Chondrocyte (in vitro differentiated cells): ENCODE data around the gene COL21A1. TPM values are rescaled to one million over a fixed set of nuclear protein-coding genes. Genes with fewer than 3 reads are reported as not detected.

Experiments used
- DNase-seq: peaks from one replicate; pipeline ENCODE4 v3.0.0; 2021; ENCODE audit warnings: mixed read lengths, low spot score
- H3K27ac Mint-ChIP-seq: one replicate; pipeline ENCODE4 v1.8.0; 2021; ENCODE audit warnings: mild to moderate bottlenecking, moderate library complexity, mixed read lengths; ENCODE audit not compliant: unreplicated experiment
- H3K27me3 Mint-ChIP-seq: 2 replicates; pipeline ENCODE4 v1.8.0; 2021; ENCODE audit warnings: low read depth, mixed read lengths
- H3K36me3 Mint-ChIP-seq: 2 replicates; pipeline ENCODE4 v1.8.0; 2021; ENCODE audit warnings: low read depth, mixed read lengths
- H3K4me1 Mint-ChIP-seq: 2 replicates; pipeline ENCODE4 v1.8.0; 2021; ENCODE audit warnings: low read depth, mild to moderate bottlenecking, mixed read lengths
- H3K4me3 Mint-ChIP-seq: one replicate; pipeline ENCODE4 v1.8.0; 2021; ENCODE audit warnings: mild to moderate bottlenecking, moderate library complexity, mixed read lengths; ENCODE audit not compliant: unreplicated experiment
- H3K9me3 Mint-ChIP-seq: 2 replicates; pipeline ENCODE4 v1.8.0; 2021; ENCODE audit warnings: low read depth, mixed read lengths
- CTCF ChIP-seq: fragments of 200-600 bp; sonication (generic); IDR thresholded peaks from 2 replicates; pipeline ENCODE4 v1.5.0; 2021; ENCODE audit warnings: antibody characterized with exemption, mild to moderate bottlenecking, moderate library complexity
- total RNA-seq: library from RNA; stranded (reverse); gene quantifications from 3 replicates; pipeline ENCODE4 v1.2.1, GENCODE V29; 2021

Gene COL21A1
- total RNA-seq, 1 donor from 2014 or later, result 68.9 TPM

DNA sequence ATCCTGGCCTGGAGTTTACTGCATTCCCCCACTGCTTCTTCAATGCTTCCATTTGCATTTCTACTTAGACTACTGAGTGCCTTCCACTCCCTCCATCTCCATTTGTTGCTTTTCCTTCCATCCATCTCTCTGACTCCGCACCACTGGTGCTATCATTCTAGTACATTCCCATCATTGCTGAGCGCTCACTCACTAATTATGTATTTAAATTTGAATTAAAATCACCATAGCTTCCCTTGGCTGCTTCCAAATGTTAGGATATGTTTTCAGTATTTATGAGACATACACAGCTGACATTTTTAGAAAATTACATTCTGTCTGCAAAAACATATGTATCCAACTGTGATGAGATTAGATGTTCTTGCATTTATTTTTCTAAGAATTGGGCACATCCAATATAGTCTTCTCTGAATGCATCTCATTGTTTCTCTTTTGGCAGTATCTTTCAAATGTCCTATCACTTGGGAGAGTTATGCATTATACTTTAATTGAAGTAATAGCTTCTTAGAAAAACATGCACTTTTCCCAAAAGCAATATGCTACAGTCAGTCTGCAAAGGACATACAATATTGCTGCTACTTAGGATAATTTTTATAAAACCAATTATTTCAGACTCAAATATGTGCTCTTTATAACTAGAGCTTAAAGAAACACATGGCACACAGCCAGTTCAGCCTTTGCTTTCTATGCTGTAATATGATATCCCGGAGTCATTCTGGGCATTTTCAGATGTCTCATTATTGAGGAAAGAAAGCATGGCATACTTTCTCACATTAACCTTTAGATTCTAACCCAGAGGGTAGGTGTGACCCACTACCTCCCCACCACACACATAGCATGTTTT lies 12.1 kb upstream of the COL21A1 start:
- no peak for DNase-seq
- Mint-ChIP-seq H3K4me1 (peaks cover 61% of the 10 kb centered on the region), H3K4me3 (no peak overlapping the region), H3K27me3 (no peaks in the 10 kb centered on the region), H3K36me3 (peaks cover 2% of the 10 kb centered on the region), H3K27ac (peak overlapping the region; percentile 45), H3K9me3 (no peaks in the 10 kb centered on the region)
- TF ChIP-seq CTCF, result no peak

- H3K27ac Mint-ChIP-seq, result peak overlapping the region; percentile 67
- H3K27me3 Mint-ChIP-seq, result no peaks in the 10 kb centered on the region
- H3K4me1 Mint-ChIP-seq, result peaks cover 65% of the 10 kb centered on the region
- no peak for DNase-seq
- H3K4me3 Mint-ChIP-seq, result no peak overlapping the region
- H3K36me3 Mint-ChIP-seq, result no peaks in the 10 kb centered on the region
- TF ChIP-seq CTCF, result no peak
- no peaks in the 10 kb centered on the region for H3K9me3 Mint-ChIP-seq
Measured at GRCh38 chr6:56255349-56255748, 8.0 kb upstream of the COL21A1 start.

- Mint-ChIP-seq H3K27ac (no peak overlapping the region), H3K4me1 (peaks cover 52% of the 10 kb centered on the region), H3K4me3 (no peak overlapping the region), H3K36me3 (no peaks in the 10 kb centered on the region), H3K9me3 (no peaks in the 10 kb centered on the region), H3K27me3 (no peaks in the 10 kb centered on the region)
- TF ChIP-seq CTCF, result no peak
- no peak for DNase-seq
Measured at GRCh38 chr6:56250266-56250665, 2.9 kb upstream of the COL21A1 start.

DNA sequence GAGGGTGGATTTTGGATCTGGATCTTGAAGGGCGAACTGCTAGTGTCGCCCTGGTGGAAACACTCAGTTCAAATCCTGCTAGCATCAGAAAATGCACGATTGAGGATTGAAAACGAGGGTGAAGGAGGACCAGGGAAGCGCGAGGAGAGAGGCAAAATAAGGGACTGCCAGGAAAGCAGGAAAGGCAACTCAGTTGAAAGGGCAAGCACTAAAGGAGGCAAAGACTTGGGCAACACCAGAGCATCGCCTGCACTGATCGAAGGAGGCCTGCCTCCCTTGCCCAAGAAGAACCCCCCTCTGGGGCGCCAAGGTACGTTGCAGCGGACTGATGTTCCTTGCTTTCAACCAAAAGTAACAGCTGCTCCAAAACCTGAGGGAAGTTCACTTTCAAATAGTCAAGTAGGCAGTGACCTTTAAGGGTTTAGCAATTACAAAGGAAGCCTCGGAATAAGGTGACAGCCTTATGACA lies 308 bp upstream of the COL21A1 start:
- Mint-ChIP-seq H3K36me3 (no peaks in the 10 kb centered on the region), H3K4me1 (peaks cover 51% of the 10 kb centered on the region), H3K27me3 (no peaks in the 10 kb centered on the region), H3K4me3 (peak overlapping the region; percentile 83), H3K9me3 (no peaks in the 10 kb centered on the region), H3K27ac (no peak overlapping the region)
- DNase-seq, result peak; percentile 51
- peak; percentile 35 for TF ChIP-seq CTCF

DNA sequence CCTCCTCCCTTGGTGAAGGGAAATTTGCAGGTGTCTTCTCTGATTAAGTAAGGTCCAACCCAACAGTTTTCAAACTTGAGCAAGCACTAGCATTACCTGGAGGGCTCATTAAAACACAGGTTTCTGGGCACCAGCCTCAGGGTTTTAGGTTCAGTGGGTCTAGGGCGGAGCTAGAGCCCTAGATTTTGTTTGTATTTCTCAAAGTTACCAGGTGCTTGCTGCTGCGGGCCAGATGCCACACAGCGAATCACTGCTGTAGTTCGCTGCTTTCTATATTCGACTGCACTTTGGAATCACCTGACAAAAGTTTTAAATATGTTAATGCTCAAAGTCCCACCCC lies 869 bp downstream of the COL21A1 start:
- Mint-ChIP-seq H3K4me1 (peaks cover 58% of the 10 kb centered on the region), H3K4me3 (peak overlapping the region; percentile 83), H3K27me3 (no peaks in the 10 kb centered on the region), H3K27ac (peak overlapping the region; percentile 74), H3K9me3 (no peaks in the 10 kb centered on the region), H3K36me3 (no peaks in the 10 kb centered on the region)
- TF ChIP-seq CTCF, result no peak
- DNase-seq, result no peak
